HG03457 (cell line): ENCODE measurements around the gene MT1B.

Experiments
- ATAC-seq: cut with Tn5 transposase; IDR thresholded peaks from one replicate; pipeline ENCODE4 v1.9.1; 2021; ENCODE audit warnings: moderate number of reproducible peaks; ENCODE audit not compliant: unreplicated experiment

The MT1B gene

GRCh38 chr16:56636616-56637413, 14.9 kb upstream of the MT1B start:
- ATAC-seq, result no peak

GRCh38 chr16:56637814-56638750, 13.6 kb upstream of the MT1B start, which contains the start of gene MT1A:
MT1A (plus strand) TSS chr16:56638666; CDS start chr16:56638739, 73 bp downstream.
- ATAC-seq, result no peak

DNA sequence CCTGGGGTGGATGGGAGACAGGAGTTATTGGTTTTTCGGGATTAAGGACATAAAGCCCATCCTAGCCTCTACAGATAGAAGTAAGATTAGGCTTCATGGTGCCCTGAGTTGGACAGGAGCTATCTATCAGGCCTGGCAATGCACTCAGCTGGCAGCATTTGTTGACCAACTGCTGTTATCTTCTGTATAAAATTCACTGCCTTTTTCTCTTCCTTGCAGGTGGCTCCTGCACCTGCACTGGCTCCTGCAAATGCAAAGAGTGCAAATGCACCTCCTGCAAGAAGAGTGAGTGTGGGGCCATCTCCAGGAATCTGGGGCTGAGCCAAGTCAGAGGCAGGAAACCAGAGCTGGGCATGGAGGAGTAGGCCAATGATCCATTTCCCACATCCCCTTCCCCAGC, 12.6 kb upstream of the MT1B start:
- ATAC-seq, result no peak

GRCh38 chr16:56640076-56640475, 11.6 kb upstream of the MT1B start:
- ATAC-seq, result no peak

GRCh38 chr16:56641166-56641565, 10.5 kb upstream of the MT1B start:
- ATAC-seq, result no peak

DNA sequence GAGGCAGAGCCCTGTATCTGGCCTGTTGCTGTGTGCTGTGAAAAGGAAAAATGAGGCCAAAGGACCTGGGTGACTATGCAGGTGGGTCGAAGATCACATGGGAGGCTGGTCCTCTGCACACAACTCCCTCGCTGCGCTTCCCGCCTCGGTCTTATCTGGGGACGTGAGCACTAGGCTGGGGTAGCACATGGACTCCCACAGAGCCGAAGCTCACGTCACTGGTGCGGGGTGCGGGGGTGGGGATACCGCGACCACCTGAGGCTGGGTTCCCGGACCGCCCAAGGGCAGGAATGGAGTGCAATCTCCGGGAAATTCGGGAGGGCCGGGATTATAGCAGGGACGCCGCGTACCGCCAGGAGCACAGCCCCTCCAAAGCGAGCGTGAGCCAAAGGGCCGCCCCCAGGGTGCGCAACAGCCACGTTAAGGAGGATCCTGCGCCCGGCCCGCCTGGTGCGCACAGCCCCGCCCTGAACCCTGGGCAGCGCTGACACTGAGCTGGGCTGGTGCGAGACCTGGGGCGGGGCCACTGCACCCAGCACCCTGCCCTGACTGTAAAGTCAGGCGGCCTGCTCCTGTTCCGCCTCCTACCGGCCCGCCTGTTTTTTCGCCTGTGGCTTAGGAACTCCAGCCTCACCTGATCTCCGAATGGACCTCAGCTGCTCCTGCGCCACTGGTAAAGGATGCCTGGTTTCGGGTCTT, 8.5 kb upstream of the MT1B start:
- peak; percentile 66 for ATAC-seq

GRCh38 chr16:56643833-56644232, 7.9 kb upstream of the MT1B start:
- no peak for ATAC-seq

DNA sequence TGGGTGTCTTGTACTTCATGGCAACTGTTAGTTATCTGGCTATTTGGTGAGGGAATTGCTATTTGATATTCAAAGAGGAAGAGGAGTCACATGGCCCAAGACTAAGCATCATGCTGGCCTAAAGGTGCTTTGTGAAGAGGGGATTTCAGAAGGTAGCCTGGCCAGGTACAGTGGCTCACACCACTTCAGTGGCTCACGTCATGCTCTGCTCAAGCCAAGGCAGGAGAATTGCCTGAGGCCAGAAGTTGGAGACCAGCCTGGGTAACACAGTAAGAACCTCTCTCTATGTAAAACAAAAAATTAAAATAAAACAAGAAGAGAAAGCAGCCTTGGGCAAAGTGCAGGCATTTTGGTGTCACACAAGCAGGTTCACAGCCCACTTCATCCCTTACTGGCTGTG, 6.4 kb upstream of the MT1B start:
- ATAC-seq, result no peak

DNA sequence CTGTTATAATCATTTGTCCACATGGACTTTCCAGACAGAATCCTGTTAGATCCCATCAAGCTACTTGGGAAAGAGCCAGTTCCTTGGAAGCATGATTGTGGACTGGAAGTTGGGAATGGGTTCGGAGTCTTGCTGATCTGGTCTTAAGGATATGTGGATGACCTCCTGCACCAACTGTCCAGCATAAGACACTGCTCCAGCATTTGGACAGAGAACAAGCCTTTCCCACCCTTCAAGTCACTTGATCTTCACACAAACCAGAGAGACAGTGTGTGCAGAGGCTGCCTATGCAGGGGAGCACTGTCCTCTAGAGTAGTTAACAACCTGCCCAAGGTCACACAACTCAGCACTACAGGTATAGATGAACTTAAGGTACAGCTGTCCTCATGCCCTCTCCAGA, 5.8 kb upstream of the MT1B start:
- no peak for ATAC-seq

- ATAC-seq, result no peak
Measured at GRCh38 chr16:56647641-56648431, 3.9 kb upstream of the MT1B start.

DNA sequence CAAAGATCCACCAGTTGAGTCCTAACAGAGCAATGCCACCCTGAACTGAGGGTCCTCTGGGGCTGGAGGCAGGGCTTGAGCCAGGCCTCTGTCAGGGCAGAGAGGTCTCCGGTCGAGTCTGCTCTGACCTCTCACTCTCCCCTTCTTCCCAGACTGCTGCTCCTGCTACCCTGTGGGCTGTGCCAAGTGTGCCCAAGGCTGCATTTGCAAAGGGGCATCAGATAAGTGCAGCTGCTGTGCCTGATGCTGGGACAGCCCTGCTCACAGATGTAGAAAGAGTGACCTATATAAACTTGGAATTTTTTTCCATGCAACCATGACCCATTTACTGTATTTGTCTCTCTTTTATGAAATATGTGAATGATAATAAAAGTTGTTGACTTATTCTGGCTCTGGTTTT, 2.4 kb upstream of the MT1B start:
- no peak for ATAC-seq

- no peak for ATAC-seq
Measured at GRCh38 chr16:56649820-56650219, 1.9 kb upstream of the MT1B start.

GRCh38 chr16:56652600-56652999, 914 bp downstream of the MT1B start:
- no peak for ATAC-seq

GRCh38 chr16:56653218-56653617, 1.5 kb downstream of the MT1B start:
- ATAC-seq, result no peak

DNA sequence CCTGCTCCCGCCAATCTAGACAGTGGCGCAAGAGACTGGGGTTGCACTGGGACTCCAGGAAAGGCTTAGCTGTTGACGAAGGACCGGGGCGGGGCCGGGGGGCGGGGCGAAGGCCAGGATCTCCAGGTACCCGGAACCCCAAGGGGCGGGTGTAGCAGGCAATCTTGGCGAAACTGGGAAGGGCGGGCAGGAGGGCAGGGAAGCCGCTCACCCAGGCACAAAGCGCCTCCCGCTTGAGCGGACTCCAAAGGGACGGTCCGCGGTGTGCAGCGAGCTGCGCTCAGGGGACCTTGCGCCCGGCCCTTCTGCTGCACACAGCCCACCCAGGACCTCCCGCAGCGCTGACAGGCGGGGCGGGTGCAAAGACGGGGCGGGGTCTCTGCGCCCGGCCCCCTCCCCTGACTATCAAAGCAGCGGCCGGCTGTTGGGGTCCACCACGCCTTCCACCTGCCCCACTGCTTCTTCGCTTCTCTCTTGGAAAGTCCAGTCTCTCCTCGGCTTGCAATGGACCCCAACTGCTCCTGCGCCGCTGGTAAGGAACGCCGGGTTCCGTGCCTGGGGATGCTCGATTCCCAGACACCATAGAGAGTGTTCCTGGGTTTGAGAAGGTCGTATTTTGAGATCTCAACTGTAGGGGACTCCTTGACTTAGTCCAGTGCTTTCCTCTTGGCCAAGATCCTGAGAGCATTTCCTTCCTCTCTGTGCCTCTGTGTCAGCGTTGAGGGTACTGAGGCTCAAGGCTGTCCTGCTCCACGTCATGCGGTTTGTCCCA, 6.1 kb downstream of the MT1B start, which contains the start of gene MT1F:
Gene MT1F (plus strand): TSS at position 405 of the 772 bp plus-strand sequence. CDS start 100 bp downstream, at position 505.
- ATAC-seq, result no peak

- ATAC-seq, result no peak
Measured at GRCh38 chr16:56658327-56658875, 6.7 kb downstream of the MT1B start.

GRCh38 chr16:56662357-56663354, 11.0 kb downstream of the MT1B start:
- ATAC-seq, result no peak

GRCh38 chr16:56664506-56664905, 12.8 kb downstream of the MT1B start:
- ATAC-seq, result no peak
